Retinal pigment epithelial cell (primary cell): Measurements from ENCODE around the gene PRKAB1.

ENCODE experiments used
- DNase-seq: peaks from one replicate; pipeline ENCODE4 v3.0.0-alpha.2; 2010; ENCODE audit warnings: low read depth
- H3K4me3 ChIP-seq: 2 replicates; pipeline ENCODE4 v1.5.1; 2011; ENCODE audit warnings: mild to moderate bottlenecking, low read length, control low read depth, moderate library complexity
- TF ChIP-seq, protein P1 (sequence below): conservative IDR thresholded peaks from 2 replicates; pipeline ENCODE4 v1.5.1; 2011; ENCODE audit warnings: low read depth, low read length, control low read depth, inconsistent platforms

The PRKAB1 gene

DNA sequence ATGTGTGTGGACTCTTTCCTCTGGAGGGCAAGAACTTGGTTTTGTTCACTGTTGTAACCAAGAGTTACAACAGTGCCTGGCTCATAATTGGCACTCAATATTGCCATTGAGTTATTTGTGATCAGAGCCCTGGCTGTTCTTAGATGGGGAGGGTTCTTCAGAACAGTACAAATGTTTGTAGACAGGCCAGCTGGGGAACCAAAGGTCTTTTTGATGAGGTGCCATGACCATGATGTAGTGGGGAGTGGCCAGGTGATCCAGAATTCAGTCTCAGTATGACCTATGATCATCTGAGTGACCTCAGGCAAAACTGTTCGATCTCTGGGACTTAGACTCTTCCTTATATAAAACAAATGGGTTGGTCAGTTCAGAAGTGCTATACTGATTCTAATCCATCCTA, 3.3 kb upstream of the PRKAB1 start:
- no peak overlapping the region for H3K4me3 ChIP-seq
- TF ChIP-seq, protein P1, sequence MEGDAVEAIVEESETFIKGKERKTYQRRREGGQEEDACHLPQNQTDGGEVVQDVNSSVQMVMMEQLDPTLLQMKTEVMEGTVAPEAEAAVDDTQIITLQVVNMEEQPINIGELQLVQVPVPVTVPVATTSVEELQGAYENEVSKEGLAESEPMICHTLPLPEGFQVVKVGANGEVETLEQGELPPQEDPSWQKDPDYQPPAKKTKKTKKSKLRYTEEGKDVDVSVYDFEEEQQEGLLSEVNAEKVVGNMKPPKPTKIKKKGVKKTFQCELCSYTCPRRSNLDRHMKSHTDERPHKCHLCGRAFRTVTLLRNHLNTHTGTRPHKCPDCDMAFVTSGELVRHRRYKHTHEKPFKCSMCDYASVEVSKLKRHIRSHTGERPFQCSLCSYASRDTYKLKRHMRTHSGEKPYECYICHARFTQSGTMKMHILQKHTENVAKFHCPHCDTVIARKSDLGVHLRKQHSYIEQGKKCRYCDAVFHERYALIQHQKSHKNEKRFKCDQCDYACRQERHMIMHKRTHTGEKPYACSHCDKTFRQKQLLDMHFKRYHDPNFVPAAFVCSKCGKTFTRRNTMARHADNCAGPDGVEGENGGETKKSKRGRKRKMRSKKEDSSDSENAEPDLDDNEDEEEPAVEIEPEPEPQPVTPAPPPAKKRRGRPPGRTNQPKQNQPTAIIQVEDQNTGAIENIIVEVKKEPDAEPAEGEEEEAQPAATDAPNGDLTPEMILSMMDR, result no peak
- no peak for DNase-seq

DNA sequence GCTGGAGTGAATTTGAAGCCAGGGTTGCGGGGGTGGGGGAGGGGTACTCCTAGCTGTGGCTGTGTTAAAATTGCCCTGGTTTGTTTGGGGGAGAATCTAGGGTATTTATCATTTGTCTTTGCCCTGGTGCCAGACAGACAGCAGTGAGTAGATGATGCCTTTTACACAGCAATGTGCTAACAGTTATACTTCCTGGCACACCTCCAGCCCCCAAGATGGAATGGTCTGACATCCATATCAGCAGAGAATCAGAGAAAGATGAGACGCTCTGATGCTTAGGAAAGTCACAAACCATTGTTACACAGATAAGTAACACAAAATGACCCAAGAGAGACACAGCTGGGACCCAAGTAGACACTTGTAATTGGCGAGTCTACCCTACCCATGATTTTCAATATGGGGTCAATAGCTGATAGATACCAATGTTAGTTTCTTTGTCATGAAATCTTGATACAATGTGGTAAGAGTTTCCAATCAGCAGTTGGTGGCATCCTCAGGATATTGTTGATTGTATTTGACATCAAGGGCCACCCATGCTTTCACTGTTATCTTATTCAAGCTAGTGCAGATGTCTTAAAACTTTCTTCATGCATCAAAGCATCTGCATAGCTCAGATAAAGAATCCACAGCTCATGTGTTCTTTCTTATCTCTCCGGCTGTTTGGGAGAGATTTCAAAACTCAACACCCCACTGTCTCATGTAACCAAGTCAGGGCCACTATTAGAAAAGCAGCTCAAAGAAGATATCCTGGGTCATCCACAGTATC, 2.6 kb upstream of the PRKAB1 start:
- TF ChIP-seq, protein P1, result no peak
- no peak overlapping the region for H3K4me3 ChIP-seq
- no peak for DNase-seq

DNA sequence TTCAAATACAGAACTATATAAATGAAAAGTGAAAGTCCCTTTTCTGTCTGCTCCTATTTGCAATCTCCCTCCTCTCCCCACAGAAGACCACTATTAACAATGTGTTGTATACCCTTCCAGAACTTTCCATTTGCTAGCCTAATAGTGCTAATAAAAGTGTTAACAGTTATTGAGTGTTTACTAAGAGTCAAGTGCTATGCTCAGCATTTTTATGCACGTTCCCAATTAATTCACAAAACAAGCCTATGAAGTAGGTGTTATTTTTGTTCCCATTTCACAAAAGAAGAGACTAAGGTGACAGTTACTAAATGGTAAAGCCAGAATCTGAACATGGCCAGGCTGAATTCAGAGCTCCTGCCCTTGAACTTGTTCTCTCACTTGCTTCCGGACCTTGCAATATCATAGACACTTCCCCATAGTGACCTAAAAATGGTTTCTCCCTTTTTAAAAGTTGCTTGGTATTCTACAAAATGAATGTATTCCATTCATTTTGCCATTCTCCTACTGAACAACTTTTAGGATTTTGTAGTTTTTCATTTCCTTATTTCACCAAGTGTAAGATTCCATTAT, 1.6 kb upstream of the PRKAB1 start:
- no peak for DNase-seq
- no peak overlapping the region for H3K4me3 ChIP-seq
- TF ChIP-seq, protein P1, result no peak

DNA sequence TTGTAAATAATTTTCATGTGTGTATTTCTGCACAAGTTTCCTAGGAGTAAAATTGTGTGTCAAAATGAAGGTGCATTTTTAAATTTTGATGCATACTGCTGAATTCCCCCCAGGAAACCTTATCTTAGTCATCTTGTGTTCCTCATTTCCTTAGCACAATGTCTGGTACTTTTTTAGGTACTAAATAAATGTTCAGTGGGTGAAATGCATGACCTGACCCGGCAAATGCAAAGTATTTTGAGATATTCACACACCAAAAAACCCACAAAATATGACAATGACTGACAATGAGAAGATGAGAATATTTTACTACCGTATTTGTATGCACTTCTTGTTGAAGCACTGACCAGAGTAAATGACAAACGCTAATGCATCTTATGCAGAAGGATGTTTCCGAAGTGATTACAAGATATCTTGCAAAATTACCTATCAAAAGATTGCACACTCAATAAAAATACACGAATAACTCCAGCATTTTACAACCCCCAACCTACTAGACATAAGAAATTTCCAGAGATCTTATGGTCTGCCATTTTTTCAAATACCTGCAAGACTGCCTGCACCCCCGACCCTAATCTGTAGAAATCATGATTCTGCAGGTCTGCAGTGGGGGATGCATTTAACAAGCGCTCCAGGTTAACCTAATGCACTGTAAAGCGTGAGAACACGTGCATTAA, 895 bp upstream of the PRKAB1 start:
- no peak for DNase-seq
- TF ChIP-seq, protein P1, result no peak
- H3K4me3 ChIP-seq, result peak overlapping the region; percentile 33

DNA sequence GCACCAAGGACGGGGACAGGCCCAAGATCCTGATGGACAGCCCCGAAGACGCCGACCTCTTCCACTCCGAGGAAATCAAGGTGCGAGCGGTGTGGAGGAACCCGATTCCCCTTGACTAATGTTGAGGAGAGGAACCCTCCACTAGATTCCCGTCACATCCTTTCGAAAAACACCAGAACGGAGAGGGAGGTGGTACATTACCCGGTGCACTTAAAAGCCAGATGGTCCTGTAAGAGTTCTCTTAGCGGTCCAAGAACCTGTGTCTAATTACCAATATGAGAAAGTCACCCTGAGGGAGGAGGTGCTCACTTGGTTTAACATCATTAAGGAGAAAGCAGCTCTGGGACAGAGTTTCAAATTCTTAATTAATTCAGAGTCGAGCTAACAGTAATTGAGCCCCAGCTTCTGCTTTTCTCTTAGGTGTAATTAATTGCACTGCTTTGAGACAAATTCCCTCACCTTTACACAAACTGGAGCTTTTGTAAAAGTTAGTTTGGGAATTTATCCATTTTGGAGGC, 450 bp downstream of the PRKAB1 start:
- no peak for DNase-seq
- H3K4me3 ChIP-seq, result peak overlapping the region; percentile 98
- TF ChIP-seq, protein P1, result no peak

DNA sequence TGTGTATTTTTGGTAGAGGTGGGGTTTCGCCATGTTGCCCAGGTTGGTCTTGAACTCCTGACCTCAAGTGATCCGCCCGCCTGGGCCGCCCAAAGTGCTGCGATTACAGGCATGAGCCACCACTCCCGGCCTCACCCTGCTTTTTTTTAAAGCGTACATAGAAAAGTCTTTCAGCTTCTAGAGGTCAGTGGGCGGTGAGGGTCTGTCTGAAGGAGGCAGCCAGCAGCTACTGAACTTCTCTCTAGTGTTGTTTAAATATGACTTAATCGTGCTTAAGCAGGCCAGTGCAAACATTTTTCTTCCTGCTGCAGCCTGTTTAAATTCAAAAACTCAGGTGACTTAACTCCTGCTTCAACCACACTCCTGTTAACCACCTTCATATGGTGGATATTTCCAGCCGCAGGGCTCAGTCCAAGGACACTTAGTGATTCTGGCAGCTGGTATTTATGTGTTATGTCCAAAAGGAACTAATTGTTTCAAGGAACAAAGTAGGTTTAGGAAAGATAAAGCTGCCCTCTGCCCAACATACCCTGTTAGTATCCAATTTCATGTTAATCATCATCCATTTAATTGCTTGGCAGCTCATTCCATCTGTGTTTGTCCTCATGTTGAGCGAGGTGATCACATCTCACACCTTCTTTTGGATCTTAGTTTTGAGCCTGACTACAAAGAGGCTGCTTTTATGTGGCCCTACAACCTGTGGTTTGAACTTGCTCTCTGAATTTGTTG, 2.0 kb downstream of the PRKAB1 start:
- TF ChIP-seq, protein P1, result no peak
- no peak overlapping the region for H3K4me3 ChIP-seq
- no peak for DNase-seq
